Lower leg skin (tissue), 4 donors: ENCODE results near the gene LRRC30. TPM values are rescaled to one million over a fixed set of nuclear protein-coding genes. Genes with fewer than 3 reads are reported as not detected.
A peak's percentile ranks its signal among the peaks of the same experiment; 100 is the strongest.

Experiments
- DNase-seq, 2 donors: peaks; one replicate each; pipeline ENCODE4 v3.0.0-alpha.2; 2019; ENCODE audit warnings: low spot score in 2 of 2
- H3K4me3 ChIP-seq: fragments of 200-600 bp; sonication (generic); 2 replicates; pipeline ENCODE4 v1.5.1; 2017; ENCODE audit warnings: mild to moderate bottlenecking, low read depth; ENCODE audit not compliant: poor library complexity, severe bottlenecking
- CTCF ChIP-seq, 3 donors: fragments of 450-650 bp; IDR thresholded peaks; one replicate each; pipeline ENCODE4 v1.5.1; 2016; ENCODE audit warnings: antibody characterized with exemption in 3 of 3, mild to moderate bottlenecking in 3 of 3, moderate library complexity in 2 of 3
- POLR2A ChIP-seq, 2 donors: fragments of 450-650 bp; IDR thresholded peaks; one replicate each; pipeline ENCODE4 v1.6.1; 2016 to 2017; ENCODE audit warnings: antibody characterized with exemption in 2 of 2, mild to moderate bottlenecking in 1 of 2, moderate library complexity in 1 of 2
- WGBS, 2 donors: methylation state at CpG; one replicate each; pipeline ENCODE4 v1.1.5; 2018; 5-methylcytosine and 5-hydroxymethylcytosine counted together
- intact Hi-C: fragments of 100-400 bp; cut with DNase I; formaldehyde crosslinking; loops from one replicate; pipeline ENCODE4 v1.15.0; 2023; ENCODE audit warnings: low total_unique reads
- total RNA-seq, 4 donors: library from RNA; depleted of rRNA; stranded (reverse); fragments of >200 nt; gene quantifications; one replicate each; pipeline ENCODE4 v1.1.0, GENCODE V29; 2016

LRRC30 gene
- total RNA-seq, 4 donors from 2014 or later = not detected

- H3K4me3 ChIP-seq = no peak overlapping the region
- no peak for DNase-seq
- TF ChIP-seq POLR2A (IDR thresholded peaks at IDR 0.05) (no peak), CTCF (IDR thresholded peaks at IDR 0.05) (no peak)
- WGBS, 2 donors = 64 to 72% methylated on average over 6 of the region's 6 CpGs
- intact Hi-C loops = no loop called here
Measured at GRCh38 chr18:7206217-7206616, 24.7 kb upstream of the LRRC30 start.

GRCh38 chr18:7207366-7207915 is 23.4 kb upstream of the LRRC30 start:
- DNase-seq = no peak
- 55 to 72% methylated on average over 4 of the region's 4 CpGs for WGBS, 2 donors
- H3K4me3 ChIP-seq = no peak overlapping the region
- TF ChIP-seq CTCF (IDR thresholded peaks at IDR 0.05) = no peak
- intact Hi-C loops = no loop called here

GRCh38 chr18:7221424-7222155 is 9.3 kb upstream of the LRRC30 start:
- WGBS, 2 donors = 51 to 60% methylated on average over 5 of the region's 5 CpGs
- intact Hi-C loops = no loop called here
- H3K4me3 ChIP-seq = no peak overlapping the region
- TF ChIP-seq POLR2A (IDR thresholded peaks at IDR 0.05) = no peak
- TF ChIP-seq CTCF (IDR thresholded peaks at IDR 0.05) = no peak
- DNase-seq = peak in 1 of 2 donors; percentile 28

- DNase-seq = no peak
- 76 to 81% methylated on average over 3 of the region's 3 CpGs for WGBS, 2 donors
- no peak overlapping the region for H3K4me3 ChIP-seq
- intact Hi-C loops = no loop called here
- no peak for TF ChIP-seq POLR2A (IDR thresholded peaks at IDR 0.05)
- no peak for TF ChIP-seq CTCF (IDR thresholded peaks at IDR 0.05)
Measured at GRCh38 chr18:7224198-7224597, 6.7 kb upstream of the LRRC30 start.

GRCh38 chr18:7232218-7232617 is 1.3 kb downstream of the LRRC30 start:
- intact Hi-C loops = no loop called here
- no peak for DNase-seq
- 90 to 95% methylated on average over 3 of the region's 3 CpGs for WGBS, 2 donors
- no peak overlapping the region for H3K4me3 ChIP-seq
- TF ChIP-seq CTCF (IDR thresholded peaks at IDR 0.05) = no peak
- TF ChIP-seq POLR2A (IDR thresholded peaks at IDR 0.05) = no peak
